Measurements from ENCODE around the gene RYR2. TPM values are rescaled to one million over a fixed set of nuclear protein-coding genes. Genes with fewer than 3 reads are reported as not detected.
A peak's percentile ranks its signal among the peaks of the same experiment; 100 is the strongest.

Gene RYR2
- polyA plus RNA-seq, 1 of the 3 experiments (the other 2 are of a cell fraction) = under 0.01 TPM

DNA sequence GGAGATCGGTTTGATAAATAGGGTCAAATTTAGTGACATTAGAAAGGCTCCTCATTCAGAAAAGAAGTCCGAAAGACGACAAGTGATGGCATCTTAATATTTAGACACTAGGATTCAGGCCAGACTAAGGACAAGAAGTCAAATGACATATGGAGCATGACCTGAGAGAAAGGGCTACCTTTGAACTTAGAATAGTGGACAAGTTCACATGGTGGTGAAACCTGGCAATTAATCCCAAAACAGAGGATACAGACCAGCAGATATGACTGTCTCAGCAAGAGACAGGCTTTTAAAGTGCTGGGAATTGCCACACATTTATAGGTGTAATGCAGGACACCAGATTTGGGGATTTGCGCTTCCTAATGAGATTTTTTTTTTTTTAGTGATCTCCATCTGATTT lies 703.6 kb downstream of the RYR2 start (continued):
- TF ChIP-seq, protein P1, sequence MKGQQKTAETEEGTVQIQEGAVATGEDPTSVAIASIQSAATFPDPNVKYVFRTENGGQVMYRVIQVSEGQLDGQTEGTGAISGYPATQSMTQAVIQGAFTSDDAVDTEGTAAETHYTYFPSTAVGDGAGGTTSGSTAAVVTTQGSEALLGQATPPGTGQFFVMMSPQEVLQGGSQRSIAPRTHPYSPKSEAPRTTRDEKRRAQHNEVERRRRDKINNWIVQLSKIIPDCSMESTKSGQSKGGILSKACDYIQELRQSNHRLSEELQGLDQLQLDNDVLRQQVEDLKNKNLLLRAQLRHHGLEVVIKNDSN (IDR thresholded peaks at IDR 0.05; ENCODE audit: borderline replicate concordance, low read depth) = no peak
- no peak for TF ChIP-seq FOXM1 (IDR thresholded peaks at IDR 0.05; ENCODE audit: low read depth)
- no peak for TF ChIP-seq ELF1 (IDR thresholded peaks at IDR 0.05)

GRCh38 chr1:237748171-237748960 lies 706.4 kb downstream of the RYR2 start:
- ChIA-PET CTCF (interaction anchor here (1.0 to 2.5 kb wide), 4 partner anchors 11 to 71 kb away, joined by 3 to 7 read pairs (median 4); no protein-coding TSS in a partner anchor), POLR2A (no interaction called here)
- Histone ChIP-seq H3K79me2 (ENCODE audit: insufficient read depth) (no peaks in the 10 kb centered on the region), H3K27ac (ENCODE audit: low read depth in 2 of 2, low read length in 1 of 2) (peak overlapping the region in 1 of 2 experiments; percentile 43; a peak in 1 of 4 replicates), H3F3A (replicated peaks; ENCODE audit: insufficient read depth) (no peaks in the 10 kb centered on the region), H3K4me2 (no peak overlapping the region), H3K36me3 (replicated peaks in 1 of 2; ENCODE audit: control insufficient read depth in 1 of 2, insufficient read depth in 2 of 2, low read length in 1 of 2) (no peaks in the 10 kb centered on the region), H3K4me1 (ENCODE audit: control insufficient read depth in 1 of 2, insufficient read depth in 2 of 2, low read depth in 1 of 2, low read length in 1 of 2) (peaks cover 0 to 15% of the 10 kb centered on the region in 2 experiments; a peak in 2 of 4 replicates), H2AFZ (ENCODE audit: low read depth) (no peak overlapping the region), H3K4me3 (ENCODE audit: low read depth in 2 of 2, low read length in 1 of 2) (no peak overlapping the region), H4K20me1 (ENCODE audit: insufficient read depth) (no peaks in the 10 kb centered on the region), H3K9me3 (no peaks in the 10 kb centered on the region), H3K9ac (no peak overlapping the region), H3K27me3 (ENCODE audit: insufficient read depth) (no peaks in the 10 kb centered on the region), H3K9me2 (no peaks in the 10 kb centered on the region)
- 13% methylated on average over 2 of the region's 2 CpGs for WGBS (ENCODE audit: low lambda C conversion rate)
- TF ChIP-seq EP300 (IDR thresholded peaks at IDR 0.05; ENCODE audit: borderline replicate concordance in 1 of 2, low read depth in 1 of 2, low read length in 1 of 2) (peak in 1 of 2 experiments; percentile 71; a peak in 2 of 4 replicates), USF2 (IDR thresholded peaks at IDR 0.05; ENCODE audit: borderline replicate concordance, low read depth, low read length) (no peak)
- DNase-seq = peak; percentile 22

DNA sequence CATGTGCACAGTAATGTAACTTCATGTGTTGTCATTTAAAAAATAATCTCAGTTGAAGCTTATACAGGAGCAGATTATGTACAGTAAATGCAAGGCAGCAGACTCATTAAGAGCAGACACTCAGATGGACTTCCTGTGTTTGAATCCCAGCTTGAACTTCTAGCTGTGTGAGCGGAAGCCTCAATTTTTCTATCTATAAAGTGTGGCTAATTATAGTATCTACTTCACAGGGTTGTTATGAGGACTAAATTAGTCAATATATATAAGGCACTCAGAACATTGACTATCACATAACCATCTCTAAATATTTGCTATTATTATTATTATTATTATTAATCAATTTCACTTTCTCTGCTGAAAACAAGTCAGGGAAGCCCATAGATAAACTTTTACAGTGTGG lies 707.1 kb downstream of the RYR2 start:
- Histone ChIP-seq H3K4me1 (ENCODE audit: control insufficient read depth in 1 of 2, insufficient read depth in 2 of 2, low read depth in 1 of 2, low read length in 1 of 2) (peaks cover 0 to 15% of the 10 kb centered on the region in 2 experiments; a peak in 2 of 4 replicates), H3K9ac (no peak overlapping the region), H3K4me2 (no peak overlapping the region), H3K9me3 (no peaks in the 10 kb centered on the region), H3K36me3 (replicated peaks in 1 of 2; ENCODE audit: control insufficient read depth in 1 of 2, insufficient read depth in 2 of 2, low read length in 1 of 2) (no peaks in the 10 kb centered on the region), H2AFZ (ENCODE audit: low read depth) (no peak overlapping the region), H3K27ac (ENCODE audit: low read depth in 2 of 2, low read length in 1 of 2) (no peak overlapping the region), H3K9me2 (no peaks in the 10 kb centered on the region), H4K20me1 (ENCODE audit: insufficient read depth) (no peaks in the 10 kb centered on the region), H3K79me2 (ENCODE audit: insufficient read depth) (no peaks in the 10 kb centered on the region), H3K27me3 (ENCODE audit: insufficient read depth) (no peaks in the 10 kb centered on the region), H3F3A (replicated peaks; ENCODE audit: insufficient read depth) (no peaks in the 10 kb centered on the region), H3K4me3 (ENCODE audit: low read depth in 2 of 2, low read length in 1 of 2) (no peak overlapping the region)
- CTCF ChIA-PET = interaction anchor here (1.5 kb wide), 1 partner anchor 72 kb away, joined by 3 read pairs; no protein-coding TSS in a partner anchor
- 58% methylated on average over 1 of the region's 1 CpG for WGBS (ENCODE audit: low lambda C conversion rate)
- POLR2A ChIA-PET = no interaction called here
- no peak for DNase-seq
- TF ChIP-seq FOXJ3 (CRISPR knock-in tag; IDR thresholded peaks at IDR 0.05) (no peak), IRF3 (IDR thresholded peaks at IDR 0.05; ENCODE audit: low read depth, low read length) (no peak), TEAD4 (IDR thresholded peaks at IDR 0.05; ENCODE audit: borderline replicate concordance, insufficient read depth) (no peak), MXI1 (IDR thresholded peaks at IDR 0.05; ENCODE audit: low read depth, low read length) (no peak), FOSL2 (IDR thresholded peaks at IDR 0.05; ENCODE audit: borderline replicate concordance, low read depth) (no peak), GABPA (IDR thresholded peaks at IDR 0.05; ENCODE audit: low read depth) (no peak), RAD21 (IDR thresholded peaks at IDR 0.05; ENCODE audit: low read length) (no peak), EZH2phosphoT487 (IDR thresholded peaks at IDR 0.05; ENCODE audit: borderline replicate concordance, low read depth) (no peak), REST (IDR thresholded peaks at IDR 0.05; ENCODE audit: low read depth, low read length) (no peak)
- TF ChIP-seq, protein P2, sequence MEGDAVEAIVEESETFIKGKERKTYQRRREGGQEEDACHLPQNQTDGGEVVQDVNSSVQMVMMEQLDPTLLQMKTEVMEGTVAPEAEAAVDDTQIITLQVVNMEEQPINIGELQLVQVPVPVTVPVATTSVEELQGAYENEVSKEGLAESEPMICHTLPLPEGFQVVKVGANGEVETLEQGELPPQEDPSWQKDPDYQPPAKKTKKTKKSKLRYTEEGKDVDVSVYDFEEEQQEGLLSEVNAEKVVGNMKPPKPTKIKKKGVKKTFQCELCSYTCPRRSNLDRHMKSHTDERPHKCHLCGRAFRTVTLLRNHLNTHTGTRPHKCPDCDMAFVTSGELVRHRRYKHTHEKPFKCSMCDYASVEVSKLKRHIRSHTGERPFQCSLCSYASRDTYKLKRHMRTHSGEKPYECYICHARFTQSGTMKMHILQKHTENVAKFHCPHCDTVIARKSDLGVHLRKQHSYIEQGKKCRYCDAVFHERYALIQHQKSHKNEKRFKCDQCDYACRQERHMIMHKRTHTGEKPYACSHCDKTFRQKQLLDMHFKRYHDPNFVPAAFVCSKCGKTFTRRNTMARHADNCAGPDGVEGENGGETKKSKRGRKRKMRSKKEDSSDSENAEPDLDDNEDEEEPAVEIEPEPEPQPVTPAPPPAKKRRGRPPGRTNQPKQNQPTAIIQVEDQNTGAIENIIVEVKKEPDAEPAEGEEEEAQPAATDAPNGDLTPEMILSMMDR (IDR thresholded peaks at IDR 0.05) = no peak

All from SK-N-SH (cell line).